Stomach (tissue), 4 donors: Measurements from ENCODE around the gene ULK4.

Source experiments
- CTCF ChIP-seq, 7 experiments: fragments of 450-650 bp in 4 of 7; fragments of 200-600 bp in 3 of 7; sonication (generic) in 3 of 7; IDR thresholded peaks; one replicate each; pipeline ENCODE4 v1.5.1; 2016 to 2019; ENCODE audit warnings: antibody characterized with exemption in 7 of 7, control low read depth in 2 of 7, mild to moderate bottlenecking in 1 of 7
- EP300 ChIP-seq: sonication (generic); formaldehyde crosslinking; IDR thresholded peaks from one replicate; pipeline ENCODE4 v1.6.1; 2017; ENCODE audit warnings: antibody characterized with exemption

- TF ChIP-seq CTCF (IDR thresholded peaks at IDR 0.05), result no peak
- TF ChIP-seq EP300, result no peak
Observed at GRCh38 chr3:42009456-42009855, 47.6 kb upstream of the ULK4 start.
